ENCODE results near the gene MPG.
"Not testable (repeated sequence)": the region's sequence is repeated elsewhere in the genome, so short reads cannot be mapped to it uniquely, and the experiment has no call there.

Gene MPG, protein sequence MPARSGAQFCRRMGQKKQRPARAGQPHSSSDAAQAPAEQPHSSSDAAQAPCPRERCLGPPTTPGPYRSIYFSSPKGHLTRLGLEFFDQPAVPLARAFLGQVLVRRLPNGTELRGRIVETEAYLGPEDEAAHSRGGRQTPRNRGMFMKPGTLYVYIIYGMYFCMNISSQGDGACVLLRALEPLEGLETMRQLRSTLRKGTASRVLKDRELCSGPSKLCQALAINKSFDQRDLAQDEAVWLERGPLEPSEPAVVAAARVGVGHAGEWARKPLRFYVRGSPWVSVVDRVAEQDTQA

DNA sequence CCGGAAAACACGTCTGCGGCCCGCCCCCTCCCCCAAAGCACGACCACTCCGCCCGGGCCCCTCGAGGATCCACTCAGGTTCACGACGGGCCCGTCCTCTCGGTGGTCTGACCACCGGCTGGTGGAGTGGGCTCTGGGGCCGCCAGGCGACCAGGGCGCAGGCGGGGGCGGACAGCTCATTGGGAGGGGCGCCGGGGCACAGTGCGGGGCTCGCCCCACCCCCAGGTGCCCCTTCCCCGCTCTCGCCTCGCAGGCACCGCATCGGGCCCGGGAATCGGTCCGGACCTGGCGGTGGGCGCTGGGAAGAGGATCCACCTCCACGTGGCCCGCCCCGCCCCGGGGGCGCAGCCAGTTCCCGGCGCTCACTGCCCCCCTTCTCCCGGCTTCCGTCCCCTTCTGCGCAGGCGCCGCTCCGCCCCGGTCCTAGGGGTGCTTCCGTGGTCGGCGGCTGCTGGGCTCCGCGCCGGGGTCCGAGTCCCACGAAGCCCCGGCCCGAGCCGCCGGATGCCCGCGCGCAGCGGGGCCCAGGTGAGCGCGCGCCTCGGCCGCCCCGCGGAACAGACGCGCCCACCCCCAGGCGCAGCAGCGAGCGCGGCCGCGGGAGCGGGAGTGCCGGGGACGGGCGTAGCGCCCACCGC is at the start of gene MPG:
Gene MPG, plus strand, starts transcription at position 419 of the 637 bp plus-strand sequence. Its CDS starts 85 bp downstream, at position 504.
- DNase-seq, result peak in 1 of 2 experiments; percentile 83

DNA sequence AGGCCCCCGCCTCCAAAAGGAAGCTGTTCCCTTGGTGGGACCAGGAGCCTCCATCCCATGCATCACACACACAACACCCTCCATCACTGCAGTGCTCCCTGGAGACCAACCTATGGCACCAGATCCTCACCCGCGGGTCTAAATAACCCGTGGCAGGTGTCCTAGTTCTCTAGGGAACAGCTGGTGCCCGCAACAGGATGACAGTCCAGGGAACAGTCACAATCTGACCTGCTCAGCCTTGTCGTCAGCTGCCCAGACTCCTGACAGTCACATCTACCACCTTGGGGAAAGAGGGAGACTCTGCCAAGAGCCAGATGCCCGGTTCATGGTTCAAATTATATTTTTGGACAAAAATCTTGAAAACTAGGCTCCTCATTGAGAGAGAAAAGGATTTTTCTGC is 47.4 kb upstream of the MPG start:
- DNase-seq, result not testable (repeated sequence)

DNA sequence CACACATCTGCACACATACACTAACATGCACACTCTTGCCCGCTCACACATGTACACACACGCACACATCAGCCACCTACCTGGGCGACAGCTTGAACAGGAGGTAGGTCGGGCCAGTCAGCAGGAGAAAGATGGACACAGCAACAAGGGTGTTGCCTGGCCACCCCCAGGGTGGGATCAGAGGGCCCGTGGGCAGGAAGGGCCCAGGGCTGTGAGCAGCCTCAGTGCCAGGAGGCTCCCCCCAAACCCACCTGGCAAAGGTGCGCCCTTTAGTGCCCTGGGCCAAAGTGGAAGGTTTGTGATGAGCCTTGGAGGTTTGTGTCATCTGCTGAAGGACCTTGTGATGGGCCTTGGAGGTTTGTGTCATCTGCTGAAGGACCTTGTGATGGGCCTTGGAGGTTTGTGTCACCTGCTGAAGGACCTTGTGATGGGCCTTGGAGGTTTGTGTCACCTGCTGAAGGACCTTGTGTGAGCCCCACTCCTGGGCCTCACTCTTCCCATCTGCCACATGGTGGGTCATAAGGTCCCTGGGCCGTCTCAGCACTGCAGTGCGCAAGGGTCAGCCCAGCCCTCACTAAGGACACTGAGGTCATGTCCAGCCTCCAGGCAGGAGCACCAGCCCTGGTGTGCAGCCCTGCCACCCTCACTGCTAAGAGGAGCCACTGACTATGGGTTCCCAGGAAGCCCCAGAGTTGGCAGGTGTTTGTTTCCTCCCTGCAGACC is 44.7 kb upstream of the MPG start:
- DNase-seq, result not testable (repeated sequence)

DNA sequence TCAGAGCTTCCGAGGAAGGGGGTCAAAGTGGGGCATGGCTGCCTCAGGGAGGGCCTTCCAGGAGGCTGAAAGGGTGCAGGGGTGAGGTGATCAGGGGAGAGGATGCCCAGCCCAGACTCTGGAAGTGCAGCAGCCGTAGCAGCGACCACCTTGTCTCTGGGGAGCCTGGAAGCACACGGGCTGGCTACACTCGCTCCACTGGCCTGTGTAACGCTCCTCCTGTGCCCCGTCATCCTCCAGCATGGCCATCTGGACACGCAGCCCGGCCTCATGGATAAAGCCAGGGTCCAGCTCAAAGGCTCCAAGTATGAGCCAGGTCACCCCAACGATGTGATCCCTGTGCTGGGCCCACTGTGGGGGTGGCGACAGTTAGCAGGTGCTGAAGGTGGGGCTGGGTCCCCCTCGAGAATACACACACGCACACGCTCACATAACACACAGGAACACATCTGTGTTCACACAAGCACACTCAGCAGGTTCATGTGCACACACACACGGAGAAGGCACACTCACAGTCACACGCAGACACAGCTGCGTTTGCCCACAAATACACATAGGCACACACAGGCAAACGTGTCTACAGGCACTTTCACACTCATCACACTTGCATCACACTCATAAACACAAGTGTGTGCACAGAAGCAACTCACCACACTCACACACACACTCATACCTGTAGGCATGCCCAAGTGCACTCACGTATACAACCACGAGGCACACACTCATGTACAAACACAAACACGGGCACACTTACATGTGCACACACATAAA is 44.0 kb upstream of the MPG start:
- DNase-seq, result no peak

DNA sequence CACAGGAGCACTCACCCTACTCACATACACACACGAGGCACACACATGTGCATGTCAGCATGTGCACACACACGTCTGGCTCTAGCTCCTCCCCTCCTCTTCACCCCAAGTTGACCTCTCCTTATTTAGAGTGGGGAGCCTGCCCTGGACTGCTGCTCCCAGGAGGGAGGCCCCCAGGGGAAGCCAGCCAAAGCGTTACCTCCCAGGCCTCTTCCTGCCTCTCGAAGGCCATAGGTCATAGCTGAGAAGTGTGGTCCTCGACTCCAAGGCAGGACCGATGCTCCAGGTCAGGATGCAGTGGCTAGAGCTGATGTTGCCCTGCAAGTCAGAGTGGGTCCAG is 43.4 kb upstream of the MPG start:
- no peak for DNase-seq

DNA sequence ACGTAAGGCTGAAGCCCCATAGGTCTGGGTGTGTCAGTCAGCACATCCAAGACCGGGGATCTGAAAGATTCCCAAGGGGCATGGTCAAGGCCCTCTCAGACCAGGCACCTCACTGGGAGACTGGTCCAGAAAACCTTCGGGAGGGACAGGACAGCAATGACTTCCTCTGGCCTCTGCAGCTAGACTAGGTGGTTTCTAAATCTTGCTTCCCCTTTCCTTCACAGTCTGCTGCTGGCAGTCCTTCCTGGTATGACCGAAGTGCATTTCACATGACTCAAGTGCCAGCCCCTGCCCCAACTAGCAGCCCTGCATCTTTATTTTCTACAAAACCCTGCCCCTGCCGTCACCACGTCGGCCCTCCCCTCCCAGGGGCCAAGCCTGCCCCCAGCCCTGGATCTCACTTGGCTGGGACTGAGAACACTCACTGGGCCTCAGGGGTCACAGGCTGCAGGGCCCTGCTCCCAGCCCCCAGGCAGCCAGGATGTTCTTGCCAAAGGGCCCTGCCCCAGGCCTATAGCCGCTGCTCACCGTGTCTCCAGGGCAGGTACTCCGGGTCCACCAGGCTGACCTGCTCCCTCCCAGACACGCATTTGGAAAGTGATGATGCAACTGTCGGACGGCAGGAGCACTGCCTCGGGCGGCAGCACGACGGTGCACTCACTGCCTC is 42.9 kb upstream of the MPG start:
- no peak for DNase-seq

DNA sequence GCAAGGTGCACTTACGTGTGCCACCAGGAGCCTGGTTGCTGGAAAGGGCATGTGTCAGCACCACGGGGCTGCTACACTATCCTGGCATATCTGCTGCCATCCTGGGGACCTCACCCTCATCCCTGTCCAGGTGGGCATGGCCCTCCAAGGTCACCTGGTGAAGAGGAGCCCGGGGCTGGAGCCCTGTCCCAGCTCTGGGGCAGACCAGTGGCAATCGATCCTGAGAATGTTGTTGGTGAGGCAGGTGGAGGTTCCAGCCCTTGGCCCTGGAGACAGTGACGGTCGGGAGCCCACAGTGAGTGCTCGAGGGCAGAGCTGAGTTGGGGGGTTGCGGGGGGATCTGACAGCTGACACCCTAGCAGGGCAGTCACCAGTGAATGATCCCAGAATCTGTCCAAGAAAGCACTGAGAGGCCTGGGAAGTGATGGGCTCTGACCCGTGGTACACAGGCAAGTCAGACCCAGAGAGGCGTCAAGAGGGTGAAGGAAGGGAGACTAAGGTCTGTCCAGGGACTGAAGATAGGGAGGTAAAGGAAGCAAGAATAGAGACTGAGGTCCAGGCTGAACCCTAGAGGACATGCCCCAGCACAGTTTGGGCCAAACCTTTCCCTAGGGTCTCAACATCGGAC is 42.2 kb upstream of the MPG start:
- no peak for DNase-seq

DNA sequence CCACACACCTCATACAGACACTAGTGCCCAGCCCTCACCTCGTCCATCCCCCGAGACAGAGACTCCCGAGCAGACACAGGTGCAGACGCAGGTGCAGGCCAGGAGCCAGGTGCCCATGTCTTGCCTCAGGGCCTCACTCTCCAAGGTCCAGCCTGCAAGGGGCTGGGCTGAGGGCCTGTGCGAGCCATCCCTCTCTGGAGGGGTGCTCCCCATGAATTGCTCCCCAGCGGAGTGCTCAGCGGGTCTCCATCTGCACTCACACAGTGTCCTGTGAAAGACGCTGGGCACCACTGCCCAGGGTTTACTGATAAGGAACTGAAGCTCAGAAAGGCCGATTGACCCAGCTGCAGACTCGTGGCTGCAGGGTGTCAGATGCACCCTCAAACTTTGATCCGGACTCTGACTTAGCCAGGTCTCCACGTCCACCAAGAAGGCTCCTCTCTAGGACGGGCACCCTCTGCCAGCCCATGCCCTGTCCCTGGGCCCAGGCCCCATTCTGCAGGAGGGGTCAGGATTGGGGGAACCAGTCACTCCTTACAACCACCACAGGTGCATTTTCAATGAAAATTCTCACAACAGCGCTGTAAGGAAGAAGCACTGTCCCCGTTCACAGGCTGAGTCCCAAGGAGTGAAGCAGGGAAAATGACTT is 41.6 kb upstream of the MPG start:
- DNase-seq, result no peak

DNA sequence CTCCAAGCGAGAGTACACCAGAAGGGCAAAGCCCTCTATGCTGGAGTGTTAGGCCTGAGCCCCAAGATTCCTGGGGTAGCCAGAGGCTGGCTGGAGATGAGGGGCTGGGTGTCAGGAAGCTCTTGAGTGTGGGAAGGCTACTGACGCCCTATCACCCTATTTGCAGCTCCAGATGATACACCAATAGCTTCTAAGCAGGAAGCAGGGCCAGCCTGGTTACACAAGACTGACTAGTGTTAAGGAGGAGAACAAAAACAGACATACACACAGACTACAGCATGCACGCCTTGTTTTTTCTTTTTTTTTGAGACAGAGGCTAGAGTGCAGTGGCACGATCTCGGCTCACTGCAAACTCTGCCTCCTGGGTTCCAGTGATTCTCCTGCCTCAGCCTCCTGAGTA is 40.5 kb upstream of the MPG start:
- DNase-seq, result no peak

DNA sequence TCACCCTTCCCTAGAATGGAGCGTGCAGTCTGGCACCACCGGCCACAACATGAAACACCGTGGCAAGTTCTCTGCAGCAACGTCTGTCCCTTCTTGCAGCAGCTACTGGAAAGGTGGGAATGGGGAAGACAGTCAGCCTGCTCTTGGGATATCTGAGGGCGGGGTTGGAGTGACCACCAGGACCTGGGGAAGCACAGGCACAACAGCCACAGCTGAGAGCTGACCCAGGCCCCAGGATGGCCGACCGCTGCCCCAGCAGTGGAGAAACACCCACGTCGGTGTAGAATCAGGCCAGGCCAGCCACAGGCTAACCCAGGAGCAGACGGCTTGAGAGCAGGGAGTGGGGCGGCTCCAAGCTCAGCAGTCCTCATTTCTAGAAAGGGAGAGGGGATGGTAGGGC is 39.8 kb upstream of the MPG start:
- not testable (repeated sequence) for DNase-seq

DNA sequence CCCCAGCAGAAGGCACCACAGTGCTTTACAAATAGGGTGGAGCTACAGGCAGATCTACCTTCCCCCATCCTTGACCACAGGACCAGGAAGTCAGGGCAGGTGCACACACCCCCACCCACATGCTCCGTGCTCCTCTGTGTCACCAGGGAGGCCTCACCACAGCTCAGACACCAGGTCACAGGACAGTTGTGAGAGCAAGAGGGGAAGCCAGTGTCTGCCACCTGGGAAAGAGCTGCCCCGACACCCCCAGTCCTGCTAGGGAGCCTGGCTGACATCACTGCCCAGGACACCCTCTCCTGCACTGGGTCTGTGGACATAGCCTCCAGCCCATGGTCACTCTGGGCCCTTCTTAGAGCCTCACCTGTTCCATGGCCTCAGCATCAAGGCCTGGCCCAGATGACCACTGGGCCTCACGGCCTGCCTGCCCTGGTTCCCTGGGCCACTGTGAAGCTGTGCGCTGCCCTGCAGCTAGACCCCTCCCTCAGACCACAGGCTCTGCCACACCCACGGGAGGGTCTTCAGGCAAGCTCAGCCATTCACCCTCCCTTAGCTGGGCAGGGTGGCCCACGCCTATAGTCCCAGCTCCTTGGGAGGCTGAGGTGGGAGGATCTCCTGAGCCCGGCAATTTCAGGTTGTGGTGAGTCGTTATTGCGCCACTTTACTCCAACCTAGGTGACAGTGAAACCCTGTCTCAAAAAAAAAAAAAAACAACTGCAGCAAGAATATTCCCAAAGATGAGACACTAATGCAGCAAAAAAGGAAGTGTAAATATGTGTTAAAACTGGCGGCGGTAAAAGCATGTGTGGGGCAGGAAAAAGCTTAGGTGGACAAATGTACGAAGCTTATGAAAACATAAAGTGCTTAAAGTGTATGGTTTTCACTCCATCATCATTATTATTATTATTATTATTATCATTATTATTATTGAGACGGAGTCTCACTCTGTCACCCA is 38.8 kb upstream of the MPG start:
- DNase-seq, result no peak

DNA sequence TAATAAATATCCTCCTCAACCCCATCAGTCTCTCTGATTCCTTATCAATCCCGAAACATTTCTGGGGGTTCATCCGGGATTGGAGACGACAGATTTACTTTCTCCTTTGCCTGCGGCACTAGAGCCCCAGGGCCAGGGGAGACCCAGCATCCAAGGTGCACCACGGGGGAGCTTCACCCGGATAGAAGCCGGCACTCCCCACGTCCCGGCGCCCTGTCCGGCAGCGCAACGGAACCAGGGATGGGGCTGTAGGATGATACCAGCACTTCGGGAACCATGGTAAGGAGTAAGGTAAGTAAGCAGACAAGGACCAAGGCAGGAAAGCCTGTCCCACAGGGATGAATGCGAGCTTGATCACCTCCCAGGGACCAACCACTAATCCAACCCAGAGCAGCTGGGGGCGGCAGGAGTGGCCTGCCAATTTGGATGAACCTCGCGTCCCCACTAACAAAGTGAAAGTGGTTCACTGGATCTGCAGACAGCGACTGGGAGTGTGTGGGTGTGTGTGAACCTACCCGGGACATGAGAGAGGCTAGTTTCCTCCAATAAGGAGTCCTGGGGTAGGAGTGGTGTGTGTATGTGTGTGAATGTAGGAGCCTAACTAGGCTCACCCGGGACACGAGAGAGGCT is 36.5 kb upstream of the MPG start:
- DNase-seq, result no peak

DNA sequence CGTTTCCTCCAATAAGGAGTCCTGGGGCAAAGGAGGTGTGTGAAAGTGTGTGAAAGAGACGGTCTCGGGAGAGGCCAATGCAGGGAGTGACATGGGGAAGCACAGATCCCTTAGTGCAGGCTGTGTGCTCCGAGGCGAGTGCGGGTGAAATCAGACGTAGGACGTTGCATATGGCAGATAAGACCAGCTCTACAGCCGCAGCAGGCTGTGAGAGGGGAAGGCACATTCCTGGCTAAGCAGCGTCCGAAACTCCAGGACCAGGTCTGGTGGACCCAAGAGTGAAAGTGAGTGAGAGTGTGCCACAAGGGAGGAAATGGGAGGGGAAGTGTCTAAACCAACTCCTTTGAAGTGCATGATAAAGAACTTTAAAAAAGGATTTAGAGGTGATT is 36.0 kb upstream of the MPG start:
- no peak for DNase-seq

DNA sequence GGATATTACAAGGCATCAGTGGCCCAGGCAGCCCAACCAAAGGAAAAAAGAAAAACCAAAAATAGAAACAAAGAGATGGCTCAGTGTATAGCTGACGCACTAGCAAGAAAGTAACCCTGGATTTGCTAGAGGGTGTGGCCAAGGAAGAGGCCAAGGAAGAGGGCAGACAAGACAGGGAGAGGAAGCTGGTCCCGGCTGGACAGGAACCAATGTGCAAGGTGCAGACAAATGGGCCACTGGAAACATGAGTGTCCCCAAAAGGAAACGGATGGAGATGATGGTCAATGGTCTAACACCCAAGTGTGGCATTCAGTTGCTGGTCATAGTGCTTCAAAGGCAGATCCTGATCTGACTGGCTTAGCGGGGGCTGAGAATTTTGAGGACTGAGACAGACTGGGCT is 35.3 kb upstream of the MPG start:
- DNase-seq, result no peak

DNA sequence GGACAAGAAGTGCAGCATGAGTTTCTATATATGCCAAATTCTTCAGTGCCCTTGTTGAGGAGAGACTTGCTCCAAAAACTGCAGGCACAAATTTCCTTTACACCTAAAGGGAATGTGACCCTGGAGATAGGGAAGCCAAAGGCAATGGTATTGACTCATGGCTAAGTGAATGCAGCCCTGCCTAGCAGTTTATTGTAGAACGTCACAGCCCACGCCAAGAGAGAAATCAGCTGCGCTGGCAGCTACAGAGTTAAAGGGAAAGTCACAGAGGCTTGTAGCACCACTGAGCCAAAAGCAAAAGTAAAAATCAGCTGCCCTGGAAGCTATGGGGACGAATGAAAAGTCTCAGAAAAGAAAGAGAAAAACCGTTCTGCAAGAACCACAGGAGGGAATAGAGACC is 34.7 kb upstream of the MPG start:
- DNase-seq, result no peak

DNA sequence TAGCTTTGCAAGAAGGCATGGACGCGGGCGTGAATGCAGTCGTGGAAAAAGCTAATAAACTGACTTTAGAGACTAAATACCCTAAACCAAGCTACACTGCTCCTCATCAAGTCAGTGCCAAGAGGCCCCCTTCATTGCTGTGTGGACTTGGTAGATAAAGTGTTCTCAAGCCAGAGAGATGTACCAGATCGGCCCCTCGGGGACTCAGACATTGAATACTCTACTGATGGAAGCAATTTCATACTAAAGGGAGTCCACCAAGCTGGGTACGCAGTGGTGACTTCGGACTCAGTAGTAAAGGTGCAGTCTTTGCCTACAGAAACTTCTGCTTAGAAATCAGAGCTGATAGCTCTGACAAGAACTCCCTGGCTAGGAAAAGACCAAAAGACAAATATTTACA is 33.4 kb upstream of the MPG start:
- no peak for DNase-seq

DNA sequence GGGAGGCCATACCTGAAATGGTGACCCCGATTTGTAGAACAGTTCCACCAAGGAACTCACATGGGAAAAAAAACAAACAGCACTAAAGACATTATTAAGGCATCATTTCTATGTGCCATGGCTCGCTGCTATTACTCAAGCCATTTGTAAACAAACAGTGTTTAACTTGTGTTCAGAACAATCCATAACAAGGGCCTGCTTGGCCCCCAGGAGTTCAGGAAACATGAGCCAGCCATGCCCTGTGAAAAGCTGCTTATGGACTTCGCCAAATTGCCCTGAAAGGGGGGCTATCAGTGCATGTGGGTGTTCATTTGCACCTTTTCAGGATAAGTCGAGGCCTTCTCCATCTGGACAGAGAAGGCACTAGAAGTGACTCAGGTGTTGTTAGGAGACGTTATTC is 32.6 kb upstream of the MPG start:
- DNase-seq, result no peak

DNA sequence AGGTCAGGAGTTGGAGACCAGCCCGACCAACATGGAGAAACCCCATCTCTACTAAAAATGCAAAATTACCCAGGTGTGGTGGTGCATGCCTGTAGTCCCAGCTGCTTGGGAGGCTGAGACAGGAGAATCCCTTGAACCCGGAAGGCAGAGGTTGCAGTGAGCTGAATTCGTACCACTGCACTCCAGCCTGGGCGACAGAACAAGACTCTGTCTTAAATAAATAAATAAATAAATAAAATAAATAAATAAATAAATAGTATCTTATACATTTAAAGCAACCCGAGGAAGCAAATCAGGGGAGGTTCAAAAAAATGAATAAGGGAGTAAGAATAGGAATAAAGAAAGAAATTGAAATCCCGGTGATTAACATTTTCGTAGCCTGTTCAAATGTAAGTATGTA is 31.5 kb upstream of the MPG start:
- DNase-seq, result not testable (repeated sequence)

DNA sequence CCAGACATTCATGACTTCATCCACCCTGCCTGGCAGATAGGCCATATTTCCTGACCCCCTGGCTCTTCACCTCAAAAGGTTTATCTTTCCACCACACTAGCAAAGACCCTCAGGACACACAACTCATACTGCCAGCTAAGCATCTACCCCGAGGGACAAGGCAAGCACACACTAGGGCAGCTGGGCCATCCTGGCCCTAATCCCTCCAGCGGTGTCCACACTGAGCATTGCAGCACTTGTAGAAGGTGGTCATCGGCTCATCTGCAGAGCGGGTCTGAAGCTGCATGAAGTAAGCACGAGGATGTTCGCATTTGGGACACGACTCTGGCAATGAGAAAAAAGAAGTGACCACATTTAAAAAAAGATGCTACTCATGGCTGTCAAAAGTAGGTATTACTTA is 30.8 kb upstream of the MPG start:
- DNase-seq, result no peak
